ENCODE data around the gene TOX3.

- TF ChIP-seq TAF1 (IDR thresholded peaks at IDR 0.05; ENCODE audit: low read depth) (no peak), RAD21 (conservative IDR thresholded peaks at IDR 0.05) (no peak), CTCF (IDR thresholded peaks at IDR 0.05; ENCODE audit: poor library complexity, severe bottlenecking) (no peak), MXI1 (conservative IDR thresholded peaks at IDR 0.05; ENCODE audit: poor library complexity, severe bottlenecking) (no peak)
Measured at GRCh38 chr16:52578829-52579498, 32.0 kb upstream of the TOX3 start.
